Dermis microvascular lymphatic vessel endothelial cell (primary cell): ENCODE data around the gene DDX4. TPM values are rescaled to one million over a fixed set of nuclear protein-coding genes. Genes with fewer than 3 reads are reported as not detected.

Source experiments
- DNase-seq, 2 donors: peaks; one replicate each; pipeline versions ENCODE4 v3.0.0 to v3.0.0-alpha.2; 2010; ENCODE audit warnings: low read depth in 2 of 2
- total RNA-seq: library from RNA; depleted of rRNA; stranded (reverse); fragments of >200 nt; gene quantifications from 2 replicates; pipeline ENCODE4 v1.2.1, GENCODE V29; 2014

The DDX4 gene
- total RNA-seq, 1 donor from 2014 or later, result not detected

GRCh38 chr5:55821731-55822512 is 84.1 kb downstream of the DDX4 start:
- DNase-seq, result peak in 1 of 2 donors; percentile 25

- DNase-seq, result no peak
Observed at GRCh38 chr5:55823151-55823796, 85.4 kb downstream of the DDX4 start.

GRCh38 chr5:55829956-55830355 is 92.1 kb downstream of the DDX4 start:
- no peak for DNase-seq

- DNase-seq, result no peak
Observed at GRCh38 chr5:55832446-55832845, 94.6 kb downstream of the DDX4 start.

GRCh38 chr5:55836191-55836590 is 98.3 kb downstream of the DDX4 start:
- DNase-seq, result no peak

GRCh38 chr5:55841976-55842375 is 104.1 kb downstream of the DDX4 start:
- DNase-seq, result no peak

GRCh38 chr5:55847837-55848236 is 110.0 kb downstream of the DDX4 start:
- DNase-seq, result no peak

GRCh38 chr5:55848783-55849182 is 110.9 kb downstream of the DDX4 start:
- no peak for DNase-seq

GRCh38 chr5:55850839-55851674 is 113.2 kb downstream of the DDX4 start, which contains the start of gene IL31RA:
IL31RA (plus strand) TSS chr5:55851357; CDS start chr5:55851571, 214 bp downstream.
- peak in 1 of 2 donors; percentile 75 for DNase-seq

GRCh38 chr5:55851675-55851979 is 113.8 kb downstream of the DDX4 start:
- DNase-seq, result no peak

GRCh38 chr5:55852503-55852902 is 114.6 kb downstream of the DDX4 start:
- DNase-seq, result no peak

GRCh38 chr5:55853041-55853670 is 115.3 kb downstream of the DDX4 start:
- no peak for DNase-seq

- DNase-seq, result peak; percentile 58 to 67
Observed at GRCh38 chr5:55853818-55854217, 116.0 kb downstream of the DDX4 start.

- DNase-seq, result peak in 1 of 2 donors; percentile 32
Observed at GRCh38 chr5:55855509-55855908, 117.6 kb downstream of the DDX4 start.

- DNase-seq, result peak in 1 of 2 donors; percentile 42
Observed at GRCh38 chr5:55856516-55857246, 118.8 kb downstream of the DDX4 start.

GRCh38 chr5:55857247-55857640 is 119.4 kb downstream of the DDX4 start:
- no peak for DNase-seq

GRCh38 chr5:55858104-55858503 is 120.2 kb downstream of the DDX4 start:
- no peak for DNase-seq

- DNase-seq, result no peak
Observed at GRCh38 chr5:55860288-55860687, 122.4 kb downstream of the DDX4 start.

- DNase-seq, result no peak
Observed at GRCh38 chr5:55860709-55861108, 122.8 kb downstream of the DDX4 start.

GRCh38 chr5:55864606-55865541 is 127.0 kb downstream of the DDX4 start:
- DNase-seq, result no peak
